Measurements from ENCODE around the gene ZFAND6.
A peak's percentile ranks its signal among the peaks of the same experiment; 100 is the strongest.
"Not testable (repeated sequence)": the region's sequence is repeated elsewhere in the genome, so short reads cannot be mapped to it uniquely, and the experiment has no call there.

ZFAND6 gene

DNA sequence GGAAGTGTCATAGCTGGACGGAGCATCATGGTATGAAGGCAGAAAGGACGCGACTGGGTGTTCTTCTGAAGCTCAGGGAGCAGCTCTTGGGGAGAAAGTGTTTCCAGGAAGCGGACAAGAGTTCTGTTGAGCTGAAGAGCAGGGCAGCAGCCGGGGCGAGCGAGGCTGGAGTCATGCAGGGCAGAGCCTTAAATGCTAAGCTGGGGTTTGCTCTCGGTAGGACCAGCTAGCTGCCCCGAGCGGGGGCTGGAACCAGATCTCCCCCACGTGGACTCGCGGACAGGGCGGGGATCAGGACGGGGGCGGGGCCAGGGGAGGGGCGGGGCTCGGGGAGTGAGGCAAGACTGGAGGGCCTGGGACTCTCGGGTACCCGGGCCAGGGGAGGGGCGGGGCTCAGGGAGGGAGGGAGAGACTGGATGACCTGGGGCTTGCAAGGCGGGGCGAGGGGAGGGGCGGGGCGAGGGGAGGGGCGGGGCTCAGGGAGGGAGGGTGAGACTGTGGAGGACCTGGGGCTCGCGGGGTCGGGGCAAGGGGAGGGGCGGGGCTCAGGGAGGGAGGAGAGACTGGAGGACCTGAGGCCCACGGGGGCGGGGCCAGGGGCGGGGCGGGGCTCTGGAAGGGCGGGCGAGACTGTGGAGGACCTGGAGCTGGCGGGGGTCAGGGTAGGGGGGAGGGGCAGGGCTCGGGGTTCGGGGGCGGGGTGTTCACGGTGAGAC is 92.9 kb downstream of the ZFAND6 start:
- DNase-seq: peak; percentile 98

DNA sequence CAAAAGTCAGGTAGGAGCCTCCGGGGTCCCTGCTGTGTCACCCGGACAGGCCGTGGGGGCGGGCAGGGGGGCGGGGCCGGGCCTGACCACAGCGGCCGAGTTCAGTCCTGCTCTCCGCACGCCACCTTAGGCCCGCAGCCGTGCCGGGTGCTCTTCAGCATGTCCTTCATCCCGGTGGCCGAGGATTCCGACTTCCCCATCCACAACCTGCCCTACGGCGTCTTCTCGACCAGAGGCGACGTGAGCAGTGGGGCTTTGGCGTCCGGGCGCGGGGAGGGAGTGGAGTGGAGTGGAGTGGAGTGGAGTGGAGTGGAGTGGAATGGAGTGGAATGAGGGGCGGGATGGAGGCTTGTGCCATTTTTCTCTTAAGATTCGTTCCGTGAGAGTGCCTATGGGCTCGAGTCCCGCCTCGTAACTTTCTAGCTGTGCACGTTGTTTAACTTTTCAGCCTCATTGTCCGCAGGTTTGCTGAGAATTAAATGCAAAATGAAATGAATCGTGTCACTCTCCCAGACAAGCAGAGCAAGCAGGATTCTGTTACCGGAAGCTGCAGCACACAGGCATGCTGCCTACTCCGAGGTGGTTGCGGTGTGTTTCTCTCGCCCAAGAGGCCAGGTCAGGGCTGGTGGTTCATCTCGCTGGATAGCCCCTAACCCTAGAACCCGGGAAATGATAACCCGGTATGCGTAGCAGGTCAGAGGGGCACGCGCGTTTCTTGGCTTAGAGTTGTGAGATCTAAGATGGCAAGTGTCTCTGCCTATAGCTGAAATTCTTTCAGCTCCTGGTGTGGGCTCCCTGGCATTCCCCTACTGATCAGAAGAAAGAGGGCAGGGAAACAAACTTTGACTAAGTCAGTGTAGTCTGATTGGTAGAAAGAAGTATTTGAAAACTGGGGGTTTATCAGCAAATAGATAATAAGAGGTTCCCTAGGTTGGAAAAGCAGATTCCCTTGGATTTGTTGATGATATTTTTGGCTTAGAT is 93.7 kb downstream of the ZFAND6 start, which contains the start of gene FAH:
Gene FAH, plus strand, starts transcription at position 104 of the 981 bp plus-strand sequence. Its CDS starts 56 bp downstream, at position 160.
- DNase-seq: peak; percentile 61

DNA sequence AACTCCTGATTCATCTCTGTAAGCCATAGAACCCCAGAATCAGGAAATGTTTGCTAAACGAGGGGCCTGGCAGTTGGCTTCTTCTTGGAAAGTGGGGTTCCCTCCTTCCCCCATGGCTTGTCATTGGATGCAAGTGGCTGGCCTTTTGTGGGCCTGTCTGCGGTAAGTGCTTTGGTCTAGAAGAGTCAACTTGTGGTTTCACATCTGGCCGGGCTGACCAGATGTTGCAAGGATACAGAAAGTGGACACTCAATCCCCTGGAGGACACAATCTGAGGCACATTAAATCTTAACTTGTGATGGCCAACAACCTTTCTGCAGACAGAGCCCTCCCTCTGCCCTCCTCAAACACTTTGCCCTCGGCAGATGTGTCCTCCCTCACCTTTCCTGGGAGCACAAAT is 94.4 kb downstream of the ZFAND6 start:
- DNase-seq: no peak

DNA sequence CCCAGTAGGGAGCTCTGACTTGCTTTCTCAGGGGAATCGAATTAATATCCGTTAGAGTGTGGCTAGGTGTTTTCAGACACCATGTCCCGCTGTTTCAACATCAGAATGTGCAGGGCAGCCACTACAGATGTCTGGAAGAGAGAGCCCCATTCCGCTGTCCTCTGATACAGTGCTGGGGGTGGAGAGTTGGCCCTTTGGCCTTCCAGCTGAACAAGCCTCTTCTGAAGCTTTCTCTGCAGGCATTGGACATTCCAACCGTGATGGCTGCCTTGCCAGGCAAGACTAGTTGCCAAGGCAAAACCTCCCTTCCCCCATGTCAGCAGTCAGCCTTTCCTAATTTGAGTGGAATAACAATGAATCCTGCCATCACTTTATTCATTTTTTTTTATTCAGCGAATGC is 94.9 kb downstream of the ZFAND6 start:
- DNase-seq: no peak

DNA sequence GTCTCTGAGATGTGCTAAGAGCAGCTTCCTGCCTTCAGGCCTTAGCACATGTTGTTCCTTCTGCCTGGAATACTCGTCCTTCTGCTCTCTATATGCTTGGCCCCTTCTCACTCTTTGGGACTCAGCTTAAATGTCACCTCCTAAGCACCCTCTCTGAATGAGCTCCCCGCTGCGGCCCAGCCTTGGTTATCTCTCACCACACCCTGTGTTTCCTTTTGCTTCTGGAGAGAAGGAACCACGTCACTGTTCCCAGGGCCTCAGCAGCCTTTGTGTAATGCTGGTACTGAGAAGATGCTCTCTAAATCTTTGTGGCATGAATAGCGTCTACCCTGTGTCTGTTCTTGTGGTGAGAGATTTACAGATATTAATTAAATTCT is 95.5 kb downstream of the ZFAND6 start:
- no peak for DNase-seq

DNA sequence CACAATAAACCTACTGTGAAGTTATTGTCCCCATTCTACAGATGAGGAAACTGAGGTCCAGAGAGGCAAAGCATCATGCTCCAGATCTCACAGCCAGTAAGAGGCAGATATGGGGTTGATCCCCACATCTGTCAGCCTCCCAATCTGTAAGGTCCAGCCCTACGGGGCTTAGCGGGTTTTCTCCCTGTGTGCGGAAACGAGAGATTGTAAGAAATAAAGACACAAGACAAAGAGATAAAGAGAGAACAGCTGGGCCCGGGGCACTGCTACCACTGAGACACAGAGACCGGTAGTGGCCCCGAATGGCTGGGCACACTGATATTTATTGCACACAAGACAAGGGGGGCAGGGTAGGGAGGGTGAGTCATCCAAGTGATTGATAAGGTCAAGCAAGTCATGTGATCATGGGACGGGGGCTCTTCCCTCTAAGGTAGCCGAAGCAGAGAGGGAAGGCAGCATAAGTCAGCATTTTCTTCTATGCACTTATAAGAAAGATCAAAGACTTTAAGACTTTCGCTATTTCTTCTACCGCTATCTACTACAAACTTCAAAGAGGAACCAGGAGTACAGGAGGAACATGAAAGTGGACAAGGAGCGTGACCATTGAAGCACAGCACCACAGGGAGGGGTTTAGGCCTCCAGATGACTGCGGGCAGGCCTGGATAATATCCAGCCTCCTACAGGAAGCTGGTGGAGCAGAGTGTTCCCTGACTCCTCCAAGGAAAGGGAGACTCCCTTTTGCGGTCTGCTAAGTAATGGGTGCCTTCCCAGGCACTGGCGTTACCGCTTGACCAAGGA is 96.1 kb downstream of the ZFAND6 start:
- DNase-seq: not testable (repeated sequence)

DNA sequence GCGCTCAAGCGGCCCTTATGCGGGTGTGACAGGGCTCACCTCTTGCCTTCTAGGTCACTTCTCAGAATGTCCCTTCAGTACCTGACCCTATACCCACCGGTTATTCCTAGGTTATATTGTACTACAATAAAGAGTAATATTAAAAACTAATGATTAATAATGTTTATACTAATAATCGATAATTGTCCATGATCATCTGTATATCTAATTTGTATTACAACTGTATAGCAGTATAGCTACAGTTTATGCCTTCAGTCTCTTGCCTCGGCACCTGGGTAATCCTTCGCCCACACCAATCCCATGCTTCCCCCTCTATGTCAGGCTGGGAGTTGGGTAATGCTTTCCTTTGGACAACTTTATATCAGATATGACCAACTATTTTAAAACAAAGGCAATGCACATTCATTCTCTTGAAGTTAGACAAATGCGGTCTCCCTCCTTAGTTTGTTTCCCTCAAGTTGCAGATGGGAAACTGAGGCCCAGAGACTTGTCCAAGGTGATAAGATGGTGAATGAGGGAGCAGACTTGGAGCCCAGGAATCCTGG is 96.8 kb downstream of the ZFAND6 start:
- DNase-seq: no peak

DNA sequence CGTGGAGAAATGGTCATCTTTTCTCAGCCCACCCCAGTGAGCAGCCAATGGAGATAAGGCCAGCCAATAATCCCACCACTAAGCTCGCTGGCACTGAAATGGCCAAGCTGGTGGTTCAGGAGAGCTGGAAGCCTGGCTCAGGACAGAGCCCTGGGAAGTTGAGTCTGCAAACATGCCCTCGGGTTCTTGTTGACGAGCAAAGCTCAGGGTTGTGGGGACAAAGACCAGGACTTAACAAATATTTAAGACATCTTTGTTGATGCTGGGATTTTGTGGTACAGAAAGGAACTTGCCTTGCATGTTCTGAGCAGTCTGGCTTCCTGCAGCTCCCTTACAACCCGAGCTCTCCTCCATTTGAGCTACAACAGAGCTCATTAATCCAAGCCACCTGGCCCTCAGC is 97.7 kb downstream of the ZFAND6 start:
- DNase-seq: no peak

DNA sequence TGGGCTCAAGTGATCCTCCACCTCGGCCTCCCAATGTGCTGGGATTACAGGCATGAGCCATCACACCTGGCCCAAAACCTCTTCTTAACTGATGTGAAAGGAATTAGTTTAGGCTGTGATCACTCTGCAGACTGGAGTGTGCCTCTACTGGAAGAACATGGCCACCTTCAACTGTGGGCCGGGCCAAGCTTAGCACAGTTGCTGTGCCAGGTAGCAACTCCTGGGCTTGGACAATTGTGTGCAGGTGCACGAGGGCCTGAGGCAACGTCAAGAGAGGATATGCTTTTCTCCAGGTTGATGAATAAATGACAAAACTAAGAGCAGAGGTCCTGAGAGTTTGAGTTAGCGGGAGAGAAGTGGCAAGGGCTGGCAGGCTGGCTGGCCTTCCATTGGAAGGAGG is 99.8 kb downstream of the ZFAND6 start:
- no peak for DNase-seq

DNA sequence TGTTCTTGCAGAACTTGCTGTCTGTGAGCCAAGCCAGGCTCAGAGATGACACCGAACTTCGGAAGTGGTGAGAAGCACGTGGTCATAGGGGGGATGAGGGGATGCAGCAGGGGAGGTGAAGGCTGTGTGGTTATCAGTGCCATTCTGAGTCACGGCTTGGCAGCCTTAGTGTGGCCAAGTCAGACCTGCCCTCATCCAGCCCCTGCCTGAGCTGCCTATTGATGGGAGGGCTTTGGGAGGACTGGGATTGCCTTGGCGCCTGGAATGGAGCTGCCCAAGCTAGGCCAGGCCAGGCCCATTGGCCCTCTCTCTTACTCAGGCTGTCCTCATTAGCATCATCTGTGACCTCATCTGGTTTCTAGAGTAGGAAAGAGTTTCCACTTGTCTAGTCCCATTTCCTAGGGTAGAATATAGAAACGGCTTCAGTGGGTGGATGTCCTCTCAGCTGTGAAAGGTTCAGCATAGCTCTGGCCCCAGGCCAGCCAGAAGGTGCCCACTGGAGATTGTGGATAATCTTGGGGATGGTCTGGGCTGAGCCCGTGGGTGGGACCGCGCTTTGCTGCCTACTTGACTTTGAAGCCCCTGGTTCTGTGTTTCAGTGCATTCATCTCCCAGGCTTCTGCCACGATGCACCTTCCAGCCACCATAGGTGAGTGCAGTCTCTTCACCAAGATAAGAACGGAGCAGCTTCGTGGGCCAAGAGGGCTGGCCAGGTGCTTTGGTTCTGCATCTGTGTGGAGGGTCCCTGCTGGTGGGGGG is 100.5 kb downstream of the ZFAND6 start:
- DNase-seq: no peak

DNA sequence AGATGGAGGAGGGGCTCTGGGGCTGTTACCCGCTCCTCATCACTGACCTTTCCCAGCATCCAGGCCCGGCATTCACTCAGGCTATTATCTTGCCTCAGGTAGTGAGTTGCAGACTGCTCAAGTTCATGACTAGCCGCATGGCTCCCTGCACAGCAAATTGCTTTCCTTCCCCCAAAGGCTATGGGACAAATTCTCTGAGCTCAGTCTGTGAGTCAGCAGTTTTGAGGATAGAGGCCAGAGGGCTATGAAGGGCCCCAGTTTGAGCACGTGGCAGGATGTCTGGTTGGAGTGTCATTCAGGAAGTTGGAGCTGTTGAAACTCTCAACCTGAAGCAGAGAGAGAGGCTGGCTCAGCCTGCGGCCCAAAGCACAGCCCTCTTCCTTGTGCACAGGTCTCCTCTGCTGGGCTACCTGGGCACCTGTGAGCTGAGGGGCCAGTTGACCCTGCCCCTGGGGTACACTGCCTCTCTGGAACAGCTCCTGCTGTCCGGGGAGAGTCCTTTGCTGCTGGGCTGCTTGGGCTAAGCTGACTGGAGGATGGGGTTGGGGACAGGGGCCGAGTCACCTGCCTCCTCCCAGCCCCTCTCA is 101.2 kb downstream of the ZFAND6 start:
- DNase-seq: peak; percentile 21

DNA sequence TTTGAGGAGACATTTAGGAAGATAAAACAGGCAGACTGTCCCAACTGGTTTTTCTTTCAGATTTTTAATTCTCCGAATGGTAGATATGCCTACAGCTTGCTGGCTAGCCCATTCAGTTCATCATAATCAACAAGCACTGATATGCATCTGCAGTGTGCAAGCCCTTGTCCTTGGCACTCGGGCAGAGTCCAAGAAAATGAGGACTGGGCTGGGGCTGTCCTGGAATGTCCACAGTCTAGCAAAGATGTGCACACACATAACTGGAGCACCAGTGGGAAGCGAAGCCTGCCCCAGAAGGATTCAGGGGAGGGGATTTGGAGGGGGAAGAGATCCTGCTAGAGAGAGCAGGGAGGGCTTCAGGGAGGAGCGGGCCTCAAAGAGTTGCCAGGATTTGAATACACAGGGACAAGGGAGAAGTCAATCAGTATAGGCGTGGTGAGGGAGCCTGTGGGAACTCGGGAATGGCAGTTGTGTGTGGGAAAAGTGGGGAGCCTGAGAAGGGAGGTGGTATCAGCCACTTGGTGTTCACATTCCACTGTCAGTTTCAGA is 102.1 kb downstream of the ZFAND6 start:
- no peak for DNase-seq

DNA sequence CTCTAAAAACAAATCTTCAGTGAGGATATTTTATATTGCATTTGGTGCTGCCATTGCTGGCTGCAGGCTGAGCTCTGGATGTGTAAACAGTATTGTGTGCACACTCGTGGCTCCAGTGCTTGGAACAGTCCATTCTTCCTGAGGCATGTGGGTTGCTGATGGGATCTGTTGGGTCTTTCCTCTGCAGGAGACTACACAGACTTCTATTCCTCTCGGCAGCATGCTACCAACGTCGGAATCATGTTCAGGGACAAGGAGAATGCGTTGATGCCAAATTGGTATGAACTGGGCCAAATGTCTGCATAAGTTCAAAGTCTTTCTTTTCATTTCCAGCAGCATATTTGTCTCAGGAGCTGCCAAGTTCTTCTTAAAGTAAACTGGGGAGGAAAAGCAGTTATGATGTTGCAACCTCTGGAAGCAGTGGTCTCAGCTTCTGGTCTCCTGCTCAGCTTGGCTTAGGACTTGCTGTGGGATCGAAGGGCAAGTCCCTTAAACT is 102.6 kb downstream of the ZFAND6 start:
- no peak for DNase-seq

DNA sequence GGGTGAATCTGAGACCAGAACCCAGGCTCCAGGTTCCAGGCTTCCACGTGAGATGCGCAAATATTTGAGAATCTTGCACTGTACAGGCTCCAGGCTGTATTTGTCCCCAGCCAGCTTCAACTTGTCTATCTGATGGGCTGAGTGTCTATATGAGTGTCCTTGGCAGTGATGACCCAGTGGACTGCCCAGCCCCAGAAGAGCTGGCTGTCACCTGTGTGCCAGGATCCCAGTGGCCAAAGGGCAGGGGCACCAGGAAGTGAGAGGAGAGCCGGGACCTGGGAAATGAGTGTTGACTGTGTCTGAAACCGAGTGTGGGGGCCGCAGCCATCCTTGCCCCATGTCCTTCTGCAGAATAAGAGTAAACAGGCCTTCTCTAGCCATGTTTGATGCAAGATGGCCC is 103.7 kb downstream of the ZFAND6 start:
- DNase-seq: no peak

DNA sequence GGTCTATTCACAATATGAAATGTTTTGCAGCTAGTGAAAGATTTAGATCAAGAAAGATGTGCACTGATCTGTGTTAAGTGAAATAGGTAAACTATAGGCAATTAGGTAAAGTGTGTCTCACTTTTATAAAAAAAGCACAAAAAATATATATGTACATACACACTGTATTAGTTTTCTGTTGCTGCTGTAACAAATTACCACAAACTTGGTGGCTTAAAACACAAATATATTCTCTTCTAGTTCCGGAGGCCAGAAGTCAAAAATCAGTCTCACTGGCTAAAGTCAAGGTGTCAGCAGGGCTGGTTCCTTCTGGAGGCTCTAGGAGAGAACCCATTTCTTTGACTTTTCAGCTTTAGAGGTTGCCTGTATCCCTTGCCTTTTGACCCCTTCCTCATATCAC is 104.4 kb downstream of the ZFAND6 start:
- no peak for DNase-seq

DNA sequence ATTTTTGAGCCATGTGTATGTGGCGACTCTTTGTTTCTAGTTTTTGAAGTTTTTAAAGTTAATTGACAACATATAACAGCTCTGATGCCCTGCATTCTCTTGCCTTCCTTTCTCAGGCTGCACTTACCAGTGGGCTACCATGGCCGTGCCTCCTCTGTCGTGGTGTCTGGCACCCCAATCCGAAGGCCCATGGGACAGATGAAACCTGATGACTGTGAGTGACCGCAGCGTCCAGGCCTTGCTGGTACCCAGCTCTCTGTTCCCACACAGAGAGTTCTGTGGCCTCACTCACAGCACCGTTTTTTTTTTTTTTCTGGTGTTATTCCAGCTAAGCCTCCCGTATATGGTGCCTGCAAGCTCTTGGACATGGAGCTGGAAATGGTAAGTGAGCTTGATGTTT is 108.5 kb downstream of the ZFAND6 start:
- DNase-seq: no peak

DNA sequence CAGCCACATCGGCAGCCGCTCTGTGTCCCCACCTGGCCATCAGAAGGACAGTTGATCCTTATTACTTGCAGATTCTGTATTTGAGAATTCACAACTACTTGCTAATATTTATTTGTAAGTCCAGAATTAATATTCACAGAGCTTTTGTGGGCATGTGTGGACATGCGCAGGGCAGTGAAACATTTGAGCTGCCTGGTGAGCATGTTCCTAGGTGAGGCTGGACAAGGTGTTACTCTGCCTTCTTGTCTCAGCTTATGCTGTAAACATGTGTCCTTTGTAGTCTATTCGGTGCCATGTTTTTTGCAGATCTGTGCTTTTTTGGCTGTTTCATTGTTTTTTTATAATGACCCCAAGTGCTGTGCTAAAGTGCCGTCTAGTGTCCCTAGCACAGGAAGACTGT is 108.9 kb downstream of the ZFAND6 start:
- DNase-seq: no peak

DNA sequence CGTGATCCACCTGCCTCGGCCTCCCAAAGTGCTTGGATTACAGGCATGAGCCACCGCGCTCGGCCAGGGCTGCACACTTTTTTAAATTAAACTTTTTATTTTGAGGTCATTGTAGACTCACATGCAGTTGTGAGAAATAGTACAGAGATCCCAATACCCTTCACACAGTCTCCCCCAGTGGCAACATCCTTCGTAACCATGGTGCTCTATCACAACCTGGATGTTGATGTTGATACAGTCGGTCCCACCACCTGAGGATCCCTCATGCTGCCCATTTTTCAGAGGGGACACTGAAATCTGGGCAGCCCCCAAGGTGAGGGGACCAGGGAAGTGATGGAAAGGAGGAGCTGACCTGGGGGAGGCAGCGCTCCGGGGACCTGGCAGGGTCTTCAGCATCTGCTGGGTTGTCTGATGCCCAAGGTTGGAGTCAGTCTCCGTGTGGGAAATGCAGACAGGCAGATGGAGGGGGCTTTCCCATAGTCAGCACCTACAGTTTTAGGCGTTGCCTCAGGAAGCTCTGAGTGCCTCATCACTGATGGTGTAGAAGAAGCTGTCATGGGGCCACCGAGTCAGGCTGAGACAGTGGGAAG is 110.4 kb downstream of the ZFAND6 start:
- no peak for DNase-seq

DNA sequence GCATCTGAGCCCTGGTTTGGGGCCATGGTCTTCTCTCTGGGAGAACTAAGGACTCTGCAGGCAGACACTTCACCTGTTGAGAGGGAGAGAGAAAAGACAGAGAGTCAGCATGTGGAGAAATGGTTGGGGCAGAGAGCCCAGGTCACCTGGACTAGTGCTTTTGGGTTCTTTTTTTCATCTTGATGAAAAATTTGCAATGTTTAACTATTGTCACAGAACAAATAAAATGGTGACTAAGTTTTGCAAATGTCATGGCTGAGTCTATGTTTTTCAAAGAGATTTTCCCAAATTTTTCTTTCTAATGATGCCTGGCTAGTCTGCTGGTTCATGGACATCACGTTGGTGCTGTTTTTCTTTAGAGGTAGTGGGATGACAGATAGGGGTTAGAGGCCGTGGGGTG is 111.1 kb downstream of the ZFAND6 start:
- DNase-seq: no peak

DNA sequence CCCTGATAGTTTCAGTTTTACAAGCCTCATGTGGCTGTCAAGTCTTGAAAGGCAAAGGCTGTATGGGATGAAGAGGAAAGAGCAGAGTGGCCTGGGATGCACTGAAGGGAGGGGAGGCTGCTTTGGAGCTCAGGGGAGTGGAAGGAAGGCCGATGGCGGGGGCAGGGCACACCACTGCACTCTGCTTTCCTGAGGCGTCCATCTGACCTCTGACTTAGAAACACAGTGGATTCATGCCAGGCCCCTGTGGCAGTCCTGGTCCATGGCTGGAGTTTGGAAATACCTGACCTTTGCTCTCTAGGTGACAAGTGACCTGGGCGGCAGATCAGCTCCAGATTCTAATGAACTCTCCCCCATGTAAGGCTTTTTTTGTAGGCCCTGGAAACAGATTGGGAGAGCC is 112.3 kb downstream of the ZFAND6 start:
- DNase-seq: no peak

DNA sequence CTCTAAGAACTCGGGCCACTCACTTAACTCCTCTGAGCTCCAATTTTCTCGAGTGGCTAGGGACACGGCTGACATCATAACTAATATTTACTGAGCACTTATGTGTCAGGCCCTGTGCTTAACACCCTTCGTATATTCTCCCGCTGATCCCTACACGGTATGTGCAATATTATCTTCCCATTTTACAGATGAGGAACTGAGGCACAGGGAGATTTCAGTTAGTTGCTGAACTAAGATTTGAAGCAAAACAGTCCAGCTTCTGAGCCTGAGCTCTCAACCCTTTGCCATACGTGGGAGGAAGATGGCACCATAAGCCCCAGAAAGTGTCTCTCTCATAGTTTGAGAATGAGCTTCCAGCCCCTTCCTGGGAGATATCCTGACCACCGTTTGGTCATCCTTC is 112.9 kb downstream of the ZFAND6 start:
- no peak for DNase-seq

All from stimulated activated naive CD4-positive, alpha-beta T cell treated with Interleukin-2 at 50 U/mL for 16 hours (primary cell).